NT2/D1 (cell line): ENCODE measurements around the gene TBC1D16.

ENCODE experiments used
- DNase-seq: peaks from one replicate; pipeline ENCODE4 v3.0.0-alpha.2; 2011; ENCODE audit warnings: low read depth, low spot score
- H3K27me3 ChIP-seq: 2 replicates; pipeline ENCODE4 v1.6.0; 2011; ENCODE audit warnings: mild to moderate bottlenecking; ENCODE audit not compliant: insufficient read length, insufficient read depth
- H3K36me3 ChIP-seq: 2 replicates; pipeline ENCODE4 v1.6.1; 2011; ENCODE audit warnings: mild to moderate bottlenecking, low read length, mixed read lengths; ENCODE audit not compliant: insufficient read depth, insufficient read length
- H3K4me1 ChIP-seq: 2 replicates; pipeline ENCODE4 v1.5.1; 2011; ENCODE audit not compliant: insufficient read depth, insufficient read length
- H3K4me3 ChIP-seq: 2 replicates; pipeline ENCODE4 v1.5.1; 2011; ENCODE audit warnings: low read depth; ENCODE audit not compliant: insufficient read length
- H3K9ac ChIP-seq: 2 replicates; pipeline ENCODE4 v1.6.0; 2011; ENCODE audit warnings: low read depth; ENCODE audit not compliant: insufficient read length
- H3K9me3 ChIP-seq: 2 replicates; pipeline ENCODE4 v1.5.1; 2011; ENCODE audit warnings: mild to moderate bottlenecking, low read length; ENCODE audit not compliant: insufficient read depth
- SUZ12 ChIP-seq: IDR thresholded peaks from 2 replicates; pipeline ENCODE4 v1.6.1; 2011; ENCODE audit not compliant: insufficient read length, insufficient read depth; ENCODE audit errors: extremely low read depth
- YY1 ChIP-seq: IDR thresholded peaks from 2 replicates; pipeline ENCODE4 v1.6.1; 2011; ENCODE audit not compliant: insufficient read length, insufficient read depth
- ZNF274 ChIP-seq: IDR thresholded peaks from 2 replicates; pipeline ENCODE4 v1.6.1; 2011; ENCODE audit warnings: mild to moderate bottlenecking, low read depth, low read length

The TBC1D16 gene

GRCh38 chr17:79930062-79930876 lies 105.4 kb downstream of the TBC1D16 start:
- Histone ChIP-seq H3K4me1 (peaks cover 30% of the 10 kb centered on the region), H3K36me3 (no peaks in the 10 kb centered on the region), H3K9ac (peak overlapping the region; percentile 64), H3K27me3 (peaks cover 11% of the 10 kb centered on the region), H3K9me3 (no peaks in the 10 kb centered on the region), H3K4me3 (peak overlapping the region; percentile 41)
- DNase-seq, result no peak
- TF ChIP-seq SUZ12 (no peak), YY1 (no peak), ZNF274 (no peak)

GRCh38 chr17:79929257-79930061 lies 106.2 kb downstream of the TBC1D16 start:
- Histone ChIP-seq H3K4me1 (peaks cover 29% of the 10 kb centered on the region), H3K9ac (no peak overlapping the region), H3K9me3 (no peaks in the 10 kb centered on the region), H3K36me3 (no peaks in the 10 kb centered on the region), H3K27me3 (peaks cover 11% of the 10 kb centered on the region), H3K4me3 (no peak overlapping the region)
- DNase-seq, result no peak
- no peak for TF ChIP-seq YY1
- no peak for TF ChIP-seq SUZ12

GRCh38 chr17:79928502-79929256 lies 107.0 kb downstream of the TBC1D16 start:
- Histone ChIP-seq H3K9ac (no peak overlapping the region), H3K9me3 (no peaks in the 10 kb centered on the region), H3K36me3 (no peaks in the 10 kb centered on the region), H3K4me3 (no peak overlapping the region), H3K4me1 (peaks cover 26% of the 10 kb centered on the region), H3K27me3 (peaks cover 11% of the 10 kb centered on the region)
- DNase-seq, result no peak
- TF ChIP-seq ZNF274 (no peak), SUZ12 (no peak), YY1 (no peak)

GRCh38 chr17:79927688-79928501 lies 107.8 kb downstream of the TBC1D16 start:
- peaks cover 11% of the 10 kb centered on the region for H3K27me3 ChIP-seq
- no peak for DNase-seq
- no peak overlapping the region for H3K9ac ChIP-seq
- no peaks in the 10 kb centered on the region for H3K9me3 ChIP-seq
- TF ChIP-seq SUZ12 (no peak), ZNF274 (no peak), YY1 (no peak)
- H3K36me3 ChIP-seq, result no peaks in the 10 kb centered on the region
- H3K4me3 ChIP-seq, result no peak overlapping the region
- peaks cover 23% of the 10 kb centered on the region for H3K4me1 ChIP-seq

- Histone ChIP-seq H3K9me3 (no peaks in the 10 kb centered on the region), H3K4me3 (no peak overlapping the region), H3K4me1 (peaks cover 23% of the 10 kb centered on the region), H3K9ac (no peak overlapping the region), H3K27me3 (peaks cover 11% of the 10 kb centered on the region), H3K36me3 (no peaks in the 10 kb centered on the region)
- TF ChIP-seq ZNF274 (no peak), YY1 (no peak), SUZ12 (no peak)
- DNase-seq, result no peak
These were observed 108.5 kb downstream of the TBC1D16 start for GRCh38 chr17:79927136-79927661.

GRCh38 chr17:79926605-79927135 lies 109.0 kb downstream of the TBC1D16 start:
- Histone ChIP-seq H3K36me3 (no peaks in the 10 kb centered on the region), H3K9me3 (no peaks in the 10 kb centered on the region), H3K4me3 (no peak overlapping the region), H3K9ac (no peak overlapping the region), H3K27me3 (peaks cover 11% of the 10 kb centered on the region), H3K4me1 (peaks cover 19% of the 10 kb centered on the region)
- no peak for DNase-seq
- TF ChIP-seq YY1, result no peak
- TF ChIP-seq ZNF274, result no peak
- TF ChIP-seq SUZ12, result no peak
